Liver (tissue), 3 donors: ENCODE measurements around the gene MLXIP.

Source experiments
- ATF3 ChIP-seq: IDR thresholded peaks from 2 replicates; pipeline ENCODE4 v1.6.1; 2016; ENCODE audit warnings: antibody characterized with exemption
- CTCF ChIP-seq: fragments of 150-350 bp; IDR thresholded peaks from 2 replicates; pipeline ENCODE4 v1.5.1; 2017; ENCODE audit warnings: improper control_type of control experiment, low read depth, low read length; ENCODE audit not compliant: missing input control
- JUND ChIP-seq, 2 donors: IDR thresholded peaks; 2 replicates each; pipeline ENCODE4 v1.6.1; 2016; ENCODE audit warnings: antibody characterized with exemption in 2 of 2
- MAX ChIP-seq: IDR thresholded peaks from 2 replicates; pipeline ENCODE4 v1.6.1; 2016; ENCODE audit warnings: antibody characterized with exemption
- REST ChIP-seq: IDR thresholded peaks from 2 replicates; pipeline ENCODE4 v1.6.1; 2016; ENCODE audit warnings: antibody characterized with exemption, mild to moderate bottlenecking
- YY1 ChIP-seq: IDR thresholded peaks from 2 replicates; pipeline ENCODE4 v1.6.1; 2016; ENCODE audit warnings: antibody characterized with exemption, mild to moderate bottlenecking
- donor health status: healthy.
- donor health status: healthy.

- no peak for TF ChIP-seq MAX
- TF ChIP-seq JUND (IDR thresholded peaks at IDR 0.05), result no peak
- no peak for TF ChIP-seq YY1
- TF ChIP-seq ATF3, result no peak
- TF ChIP-seq REST, result no peak
- TF ChIP-seq CTCF, result no peak
Measured at GRCh38 chr12:122123761-122124145, 45.2 kb downstream of the MLXIP start.
